ENCODE results near the gene DMRTC2. TPM values are rescaled to one million over a fixed set of nuclear protein-coding genes. Genes with fewer than 3 reads are reported as not detected.

The DMRTC2 gene
- total RNA-seq, 1 donor from 2014 or later: not detected

DNA sequence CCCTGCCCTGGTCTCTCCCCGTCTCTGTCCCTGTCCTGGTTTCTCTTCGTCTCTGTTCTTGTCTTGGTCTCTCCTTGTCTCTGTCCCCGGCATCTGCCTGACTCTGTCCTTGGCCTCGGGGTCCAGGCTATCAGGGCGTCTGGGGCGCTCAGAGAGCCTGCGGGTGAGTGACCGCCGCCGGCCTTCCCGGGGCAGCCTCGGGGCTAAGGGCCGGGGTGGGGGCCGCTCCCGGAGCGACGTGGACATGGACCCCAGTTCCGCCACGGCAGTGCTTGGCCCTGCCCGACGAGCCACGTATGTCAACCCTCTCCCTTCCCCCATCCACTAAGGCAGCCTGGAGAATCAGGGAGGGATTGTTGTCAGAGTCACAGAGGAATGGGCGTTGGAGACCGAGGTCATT lies 53.0 kb downstream of the DMRTC2 start:
- H3K36me3 Mint-ChIP-seq: peaks cover 11% of the 10 kb centered on the region
- H3K27me3 Mint-ChIP-seq (ENCODE audit: low read depth): no peaks in the 10 kb centered on the region
- H3K4me3 Mint-ChIP-seq: no peak overlapping the region
- no peak for DNase-seq (ENCODE audit: low spot score in 2 of 2, unreplicated experiment in 2 of 2)
- TF ChIP-seq, protein P1, sequence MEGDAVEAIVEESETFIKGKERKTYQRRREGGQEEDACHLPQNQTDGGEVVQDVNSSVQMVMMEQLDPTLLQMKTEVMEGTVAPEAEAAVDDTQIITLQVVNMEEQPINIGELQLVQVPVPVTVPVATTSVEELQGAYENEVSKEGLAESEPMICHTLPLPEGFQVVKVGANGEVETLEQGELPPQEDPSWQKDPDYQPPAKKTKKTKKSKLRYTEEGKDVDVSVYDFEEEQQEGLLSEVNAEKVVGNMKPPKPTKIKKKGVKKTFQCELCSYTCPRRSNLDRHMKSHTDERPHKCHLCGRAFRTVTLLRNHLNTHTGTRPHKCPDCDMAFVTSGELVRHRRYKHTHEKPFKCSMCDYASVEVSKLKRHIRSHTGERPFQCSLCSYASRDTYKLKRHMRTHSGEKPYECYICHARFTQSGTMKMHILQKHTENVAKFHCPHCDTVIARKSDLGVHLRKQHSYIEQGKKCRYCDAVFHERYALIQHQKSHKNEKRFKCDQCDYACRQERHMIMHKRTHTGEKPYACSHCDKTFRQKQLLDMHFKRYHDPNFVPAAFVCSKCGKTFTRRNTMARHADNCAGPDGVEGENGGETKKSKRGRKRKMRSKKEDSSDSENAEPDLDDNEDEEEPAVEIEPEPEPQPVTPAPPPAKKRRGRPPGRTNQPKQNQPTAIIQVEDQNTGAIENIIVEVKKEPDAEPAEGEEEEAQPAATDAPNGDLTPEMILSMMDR (IDR thresholded peaks at IDR 0.05; ENCODE audit: unreplicated experiment): no peak
- H3K4me1 Mint-ChIP-seq: no peaks in the 10 kb centered on the region
- no peaks in the 10 kb centered on the region for H3K9me3 Mint-ChIP-seq
- no peak overlapping the region for H3K27ac Mint-ChIP-seq

DNA sequence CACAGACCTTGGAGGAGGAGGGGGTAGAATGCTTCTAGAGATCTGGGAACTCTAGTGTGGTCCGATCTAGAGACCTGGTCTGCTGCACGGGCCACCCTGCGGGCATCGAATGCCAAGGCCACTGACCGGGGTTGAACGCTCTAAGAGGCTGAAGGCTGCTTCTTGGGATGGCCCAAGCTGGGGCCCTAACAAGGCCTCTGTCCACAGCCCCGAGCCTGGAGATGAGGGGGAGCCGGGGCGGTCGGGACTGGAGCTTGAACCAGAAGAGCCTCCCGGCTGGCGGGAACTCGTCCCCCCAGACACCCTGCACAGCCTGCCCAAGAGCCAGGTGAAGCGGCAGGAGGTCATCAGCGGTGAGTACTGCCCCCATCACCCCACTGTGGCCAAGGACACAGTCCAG lies 53.4 kb downstream of the DMRTC2 start:
- H3K4me1 Mint-ChIP-seq: no peaks in the 10 kb centered on the region
- no peaks in the 10 kb centered on the region for H3K27me3 Mint-ChIP-seq (ENCODE audit: low read depth)
- H3K4me3 Mint-ChIP-seq: no peak overlapping the region
- no peaks in the 10 kb centered on the region for H3K9me3 Mint-ChIP-seq
- peaks cover 11% of the 10 kb centered on the region for H3K36me3 Mint-ChIP-seq
- TF ChIP-seq, protein P1 (IDR thresholded peaks at IDR 0.05; ENCODE audit: unreplicated experiment): no peak
- no peak for DNase-seq (ENCODE audit: low spot score in 2 of 2, unreplicated experiment in 2 of 2)
- no peak overlapping the region for H3K27ac Mint-ChIP-seq

Small RNAs within 50 kb of the gene (microRNA-seq; reads per million reads assigned to microRNA genes)
- not detected for gene MIR6797

Other genes with a start within 250 kb of the DMRTC2 start
- not detected in 3 replicates for gene CEACAM4, start 218.0 kb upstream of the DMRTC2 start, total RNA-seq
- not detected in 3 replicates for gene CEACAM7, start 156.8 kb upstream of the DMRTC2 start, total RNA-seq
- gene CEACAM5, start 136.4 kb upstream of the DMRTC2 start, total RNA-seq: not detected in 3 replicates
- not detected in 3 replicates for gene CEACAM6, start 89.5 kb upstream of the DMRTC2 start, total RNA-seq
- not detected in 3 replicates for gene CEACAM3, start 48.5 kb upstream of the DMRTC2 start, total RNA-seq
- gene LYPD4, start 359 bp upstream of the DMRTC2 start, total RNA-seq: not detected in 3 replicates
- gene RPS19, start 15.2 kb downstream of the DMRTC2 start, total RNA-seq: 2,197 to 2,288 TPM (median 2,263 TPM) in 3 replicates
- gene CD79A, start 32.2 kb downstream of the DMRTC2 start, total RNA-seq: 0.43 to 0.62 TPM (median 0.58 TPM) in 3 replicates
- 78.8 to 83.9 TPM (median 82.4 TPM) in 3 replicates for gene ARHGEF1, start 38.1 kb downstream of the DMRTC2 start, total RNA-seq
- 0.49 to 0.67 TPM (median 0.59 TPM) in 3 replicates for gene ERFL, start 83.4 kb downstream of the DMRTC2 start, total RNA-seq
- 99.7 to 104 TPM (median 102 TPM) in 3 replicates for gene RABAC1, start 114.3 kb downstream of the DMRTC2 start, total RNA-seq
- gene ATP1A3, start 149.2 kb downstream of the DMRTC2 start, total RNA-seq: 0.45 TPM in 1 of 3 replicates, not detected in the others
- gene GRIK5, start 225.2 kb downstream of the DMRTC2 start, total RNA-seq: 38.3 to 39.9 TPM (median 39.2 TPM) in 3 replicates
- 20.8 to 21.9 TPM (median 21.3 TPM) in 3 replicates for gene ZNF574, start 231.1 kb downstream of the DMRTC2 start, total RNA-seq

Data from mesothelial cell of epicardium (in vitro differentiated cells).